Endothelial cell of umbilical vein (primary cell): ENCODE results near the gene ATXN10. TPM values are rescaled to one million over a fixed set of nuclear protein-coding genes. Genes with fewer than 3 reads are reported as not detected.

Source experiments
- BruUV-seq: library from RNA; stranded (reverse); fragments of 400-500 nt; replicated peaks from 2 replicates; lab custom pipeline; 2021; lab: Mats Ljungman, UMichigan
- CTCF ChIA-PET: fragments of 300-600, 350-600 bp; sonication (Branson Sonifier 250); formaldehyde crosslinking; loops from one replicate; lab custom pipeline; 2021; ENCODE audit warnings: antibody characterized with exemption, inconsistent platforms; lab: Charles Lee
- POLR2A ChIA-PET: fragments of 300-600, 350-600 bp; sonication (Branson Sonifier 250); formaldehyde crosslinking; loops from one replicate; lab custom pipeline; 2021; ENCODE audit warnings: antibody characterized with exemption, inconsistent platforms; lab: Charles Lee
- DNase-seq: peaks from one replicate; pipeline ENCODE4 v3.0.0-alpha.2; 2011; ENCODE audit warnings: low read depth, low spot score
- FAIRE-seq: peaks from 2 replicates; lab custom pipeline; 2011; peaks lifted over from hg19 to GRCh38; lab: Jason Lieb, UNC
- H2AFZ ChIP-seq: 2 replicates; pipeline ENCODE4 v1.6.0; 2012; ENCODE audit warnings: low read depth, low read length, control low read depth, inconsistent platforms
- H3K27ac ChIP-seq: 2 replicates; pipeline ENCODE4 v1.5.1; 2011; ENCODE audit warnings: low read depth, mild to moderate bottlenecking, control low read depth, low read length, moderate library complexity; ENCODE audit not compliant: insufficient read depth
- H3K27me3 ChIP-seq, 2 experiments: 2 replicates each; pipeline versions ENCODE4 v1.6.0 to v1.6.1; 2011; ENCODE audit warnings: low read length in 2 of 2, mixed read lengths in 1 of 2; ENCODE audit not compliant: control insufficient read depth in 2 of 2, insufficient read depth in 2 of 2
- H3K36me3 ChIP-seq, 2 experiments: 2 replicates in 1 of 2; 3 replicates in 1 of 2; pipeline ENCODE4 v1.5.1; 2011; ENCODE audit warnings: low read length in 2 of 2, mild to moderate bottlenecking in 1 of 2, moderate library complexity in 1 of 2; ENCODE audit not compliant: control insufficient read depth in 2 of 2, insufficient read depth in 2 of 2; ENCODE audit errors: extremely low read depth in 1 of 2
- H3K4me1 ChIP-seq: 3 replicates; pipeline ENCODE4 v1.5.1; 2011; ENCODE audit warnings: mild to moderate bottlenecking, low read length; ENCODE audit not compliant: control insufficient read depth, insufficient read depth; ENCODE audit errors: extremely low read depth
- H3K4me2 ChIP-seq: 2 replicates; pipeline ENCODE4 v1.6.1; 2011; ENCODE audit warnings: low read length, control low read depth, mixed read lengths; ENCODE audit not compliant: insufficient read depth
- H3K4me3 ChIP-seq, 3 experiments: fragments of 200-600 bp in 1 of 3; sonication (generic), shearing (Covaris generic) in 1 of 3; replicated peaks in 1 of 3; 2 replicates each; pipeline ENCODE4 v1.5.1; 2011 to 2016; ENCODE audit warnings: control low read depth in 3 of 3, low read length in 3 of 3, mild to moderate bottlenecking in 2 of 3, inconsistent platforms in 1 of 3, low read depth in 1 of 3, moderate library complexity in 1 of 3; ENCODE audit not compliant: insufficient read depth in 1 of 3
- H3K79me2 ChIP-seq: 2 replicates; pipeline ENCODE4 v1.6.0; 2012; ENCODE audit warnings: low read length, inconsistent platforms; ENCODE audit not compliant: control insufficient read depth, insufficient read depth
- H3K9ac ChIP-seq: replicated peaks from 2 replicates; pipeline ENCODE3; 2011; ENCODE audit warnings: low read length, control low read depth; ENCODE audit not compliant: insufficient read depth; ENCODE audit errors: extremely low read depth
- H3K9me1 ChIP-seq: replicated peaks from 3 replicates; pipeline ENCODE4 v1.6.0; 2011; ENCODE audit warnings: mild to moderate bottlenecking, low read length; ENCODE audit not compliant: control insufficient read depth, insufficient read depth; ENCODE audit errors: extremely low read depth
- H3K9me3 ChIP-seq: replicated peaks from 2 replicates; pipeline ENCODE4 v1.5.1; 2012; ENCODE audit warnings: low read length, inconsistent platforms; ENCODE audit not compliant: control insufficient read depth, insufficient read depth
- H4K20me1 ChIP-seq: replicated peaks from 2 replicates; pipeline ENCODE3; 2011; ENCODE audit warnings: mild to moderate bottlenecking, low read length; ENCODE audit not compliant: control insufficient read depth, insufficient read depth; ENCODE audit errors: extremely low read depth
- CTCF ChIP-seq, 2 donors: IDR thresholded peaks; 1 replicate in 1 of 2; 2 replicates in 1 of 2; pipeline ENCODE4 v1.5.1; 2011; ENCODE audit warnings: low read length in 2 of 2, mild to moderate bottlenecking in 2 of 2, moderate library complexity in 2 of 2, control low read depth in 1 of 2, inconsistent platforms in 1 of 2, low read depth in 1 of 2; ENCODE audit not compliant: insufficient read depth in 1 of 2; ENCODE audit errors: extremely low read depth in 1 of 2
- EZH2 ChIP-seq: IDR thresholded peaks from 2 replicates; pipeline ENCODE4 v1.6.1; 2012; ENCODE audit warnings: borderline replicate concordance, low read depth, mild to moderate bottlenecking, moderate library complexity, low read length, inconsistent platforms; ENCODE audit not compliant: severe bottlenecking
- FOS ChIP-seq: IDR thresholded peaks from 2 replicates; pipeline ENCODE4 v1.6.1; 2011; ENCODE audit warnings: mild to moderate bottlenecking, low read length, moderate library complexity, borderline replicate concordance; ENCODE audit not compliant: insufficient read depth
- GATA2 ChIP-seq: IDR thresholded peaks from 2 replicates; pipeline ENCODE4 v1.7.0; 2011; ENCODE audit warnings: low read depth, mild to moderate bottlenecking, moderate library complexity, mixed read lengths, low read length; ENCODE audit not compliant: insufficient read length, insufficient read depth
- JUN ChIP-seq: IDR thresholded peaks from 2 replicates; pipeline ENCODE4 v1.6.1; 2011; ENCODE audit warnings: borderline replicate concordance, low read depth; ENCODE audit not compliant: insufficient read length, insufficient read depth
- MAX ChIP-seq: IDR thresholded peaks from 2 replicates; pipeline ENCODE4 v1.6.1; 2011; ENCODE audit not compliant: insufficient read depth, insufficient read length
- MYC ChIP-seq: IDR thresholded peaks from one replicate; pipeline ENCODE4 v1.6.1; 2011; ENCODE audit warnings: mild to moderate bottlenecking, low read depth, low read length
- POLR2A ChIP-seq: IDR thresholded peaks from 2 replicates; pipeline ENCODE4 v1.6.1; 2012; ENCODE audit warnings: low read depth, mild to moderate bottlenecking, control low read depth, low read length
- POLR2AphosphoS5 ChIP-seq: IDR thresholded peaks from 2 replicates; pipeline ENCODE4 v1.6.1; 2012; ENCODE audit warnings: low read depth, mild to moderate bottlenecking, control low read depth, low read length, moderate library complexity; ENCODE audit not compliant: insufficient read depth
- dilution Hi-C: fragments of 300-500 bp; cut with MboI; formaldehyde crosslinking; loops from one replicate; pipeline ENCODE4 v1.15.0; 2019; ENCODE audit warnings: low sequenced_read_pairs; ENCODE audit not compliant: extremely low pct_ligation_motif_present
- intact Hi-C: fragments of 100-400 bp; cut with micrococcal nuclease; formaldehyde crosslinking; loops from one replicate; pipeline ENCODE4 v1.10.0; 2022
- polyA plus RNA-seq, 4 experiments: library from polyadenylated mRNA; depleted of rRNA in 3 of 4; stranded (reverse) in 3 of 4; unstranded in 1 of 4; fragments of >200 nt; gene quantifications; 2 replicates each; pipeline versions ENCODE4 v1.2.1 to v1.2.3, GENCODE V29; 2011 to 2012; ENCODE audit warnings: missing spikeins in 1 of 4
- total RNA-seq: library from RNA; stranded (reverse); gene quantifications from 2 replicates; pipeline ENCODE4 v1.2.3, GENCODE V29; 2021

ATXN10 gene
- total and polyA plus RNA-seq, 2 donors (not counting 3 experiments of a cell fraction or from before 2014, with no cell fraction given) = 73.2 to 91.9 TPM

- Histone ChIP-seq H3K9me1 (no peaks in the 10 kb centered on the region), H2AFZ (no peak overlapping the region), H3K9me3 (no peaks in the 10 kb centered on the region), H3K36me3 (no peaks in the 10 kb centered on the region), H3K27ac (no peak overlapping the region), H3K79me2 (peaks cover 4% of the 10 kb centered on the region), H3K4me2 (no peak overlapping the region), H3K4me3 (no peak overlapping the region), H4K20me1 (peaks cover 7% of the 10 kb centered on the region), H3K4me1 (no peaks in the 10 kb centered on the region), H3K9ac (no peak overlapping the region), H3K27me3 (no peaks in the 10 kb centered on the region)
- intact Hi-C loops = no loop called here
- TF ChIP-seq JUN = no peak
- TF ChIP-seq GATA2 = no peak
- no peak for TF ChIP-seq FOS
- no peak for TF ChIP-seq POLR2AphosphoS5
- TF ChIP-seq MAX = no peak
- TF ChIP-seq CTCF (IDR thresholded peaks at IDR 0.05; ENCODE audit: extremely low read depth in 1 of 2, insufficient read depth in 1 of 2, low read depth in 1 of 2, low read length in 2 of 2) = no peak
- no peak for TF ChIP-seq POLR2A
- no peak for TF ChIP-seq MYC
- no peak for TF ChIP-seq EZH2
- DNase-seq = no peak
- dilution Hi-C loops = no loop called here
- POLR2A ChIA-PET = no interaction called here
- no peak for FAIRE-seq
- no TSS peak for BruUV-seq
- CTCF ChIA-PET = no interaction called here
These were observed 111.4 kb downstream of the ATXN10 start for GRCh38 chr22:45783021-45783420.
